ENCODE results near the gene IGBP1. TPM values are rescaled to one million over a fixed set of nuclear protein-coding genes. Genes with fewer than 3 reads are reported as not detected.

Gene IGBP1
- total RNA-seq, 1 donor from 2014 or later: 50.9 TPM

DNA sequence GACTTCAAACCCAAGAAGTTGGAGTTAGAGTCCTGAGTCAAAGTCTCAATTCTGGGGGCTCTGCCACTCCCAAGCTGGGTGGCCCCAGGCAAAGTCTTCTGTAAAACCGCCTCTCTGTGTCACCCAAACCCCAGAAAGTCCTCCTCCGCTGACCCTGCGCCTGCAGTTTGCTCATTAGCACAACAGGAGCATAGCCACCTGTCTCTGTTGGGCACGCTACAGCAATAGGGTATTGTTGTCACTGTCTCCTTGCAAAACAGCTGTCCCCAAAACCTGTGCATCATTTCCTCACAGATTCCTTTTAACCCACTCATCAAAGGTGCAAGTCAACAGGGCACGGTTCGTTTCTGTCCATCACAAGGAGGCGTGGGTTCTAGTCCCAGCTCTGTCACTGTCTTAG lies 36.0 kb downstream of the IGBP1 start:
- no peaks in the 10 kb centered on the region for H3K9me3 ChIP-seq (replicated peaks)
- H3K4me1 ChIP-seq: peaks cover 6% of the 10 kb centered on the region
- H3K27me3 ChIP-seq (ENCODE audit: low read depth): no peaks in the 10 kb centered on the region
- no peak for DNase-seq
- no peak overlapping the region for H3K27ac ChIP-seq (replicated peaks)
- H3K36me3 ChIP-seq: peaks cover 5% of the 10 kb centered on the region
- TF ChIP-seq, protein P1, sequence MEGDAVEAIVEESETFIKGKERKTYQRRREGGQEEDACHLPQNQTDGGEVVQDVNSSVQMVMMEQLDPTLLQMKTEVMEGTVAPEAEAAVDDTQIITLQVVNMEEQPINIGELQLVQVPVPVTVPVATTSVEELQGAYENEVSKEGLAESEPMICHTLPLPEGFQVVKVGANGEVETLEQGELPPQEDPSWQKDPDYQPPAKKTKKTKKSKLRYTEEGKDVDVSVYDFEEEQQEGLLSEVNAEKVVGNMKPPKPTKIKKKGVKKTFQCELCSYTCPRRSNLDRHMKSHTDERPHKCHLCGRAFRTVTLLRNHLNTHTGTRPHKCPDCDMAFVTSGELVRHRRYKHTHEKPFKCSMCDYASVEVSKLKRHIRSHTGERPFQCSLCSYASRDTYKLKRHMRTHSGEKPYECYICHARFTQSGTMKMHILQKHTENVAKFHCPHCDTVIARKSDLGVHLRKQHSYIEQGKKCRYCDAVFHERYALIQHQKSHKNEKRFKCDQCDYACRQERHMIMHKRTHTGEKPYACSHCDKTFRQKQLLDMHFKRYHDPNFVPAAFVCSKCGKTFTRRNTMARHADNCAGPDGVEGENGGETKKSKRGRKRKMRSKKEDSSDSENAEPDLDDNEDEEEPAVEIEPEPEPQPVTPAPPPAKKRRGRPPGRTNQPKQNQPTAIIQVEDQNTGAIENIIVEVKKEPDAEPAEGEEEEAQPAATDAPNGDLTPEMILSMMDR (IDR thresholded peaks at IDR 0.05; ENCODE audit: borderline replicate concordance): no peak
- H3K4me3 ChIP-seq: no peak overlapping the region
- intact Hi-C loops (cut with micrococcal nuclease): no loop called here

DNA sequence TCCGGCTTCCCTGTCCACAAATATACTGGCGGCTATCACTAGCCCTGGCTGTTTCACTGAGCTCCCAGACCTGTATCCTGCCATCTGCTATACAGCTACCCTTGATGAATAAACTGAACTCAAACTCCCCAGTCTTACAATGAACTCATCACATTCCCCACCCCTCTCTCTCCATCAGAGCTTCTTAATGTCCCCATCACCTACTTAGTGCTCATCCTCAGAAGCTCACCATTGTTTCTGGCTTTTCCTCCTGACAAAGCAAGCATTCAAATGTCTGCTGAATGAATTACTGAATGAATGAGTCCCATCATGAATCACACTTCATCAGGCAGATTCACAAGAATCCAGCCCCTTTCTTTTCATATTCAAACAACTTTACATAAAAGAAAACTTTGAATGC lies 38.4 kb downstream of the IGBP1 start:
- no peak for DNase-seq
- Histone ChIP-seq H3K9me3 (replicated peaks) (no peaks in the 10 kb centered on the region), H3K4me1 (peaks cover 6% of the 10 kb centered on the region), H3K4me3 (no peak overlapping the region), H3K36me3 (no peaks in the 10 kb centered on the region), H3K27ac (replicated peaks) (no peak overlapping the region), H3K27me3 (ENCODE audit: low read depth) (no peaks in the 10 kb centered on the region)
- TF ChIP-seq, protein P1 (IDR thresholded peaks at IDR 0.05; ENCODE audit: borderline replicate concordance): no peak
- intact Hi-C loops (cut with micrococcal nuclease): no loop called here

DNA sequence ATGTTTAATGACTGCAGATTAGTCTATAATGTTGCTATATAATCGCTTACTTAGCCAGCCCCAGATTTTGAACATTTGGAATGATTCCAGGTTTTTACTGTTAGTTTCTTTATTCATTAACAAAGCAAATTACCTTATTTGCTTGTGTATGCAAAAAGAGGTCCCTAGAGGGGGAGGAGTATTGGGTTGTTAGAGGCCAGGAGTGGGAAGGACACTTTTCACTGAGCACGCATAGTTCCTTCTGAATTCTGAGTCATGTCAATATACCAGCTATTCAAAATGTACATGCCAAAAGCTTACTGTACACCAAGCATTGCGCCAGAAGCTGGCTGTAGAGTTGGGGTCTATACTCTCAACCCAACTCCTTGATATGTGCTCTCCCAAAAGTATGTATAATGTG lies 39.0 kb downstream of the IGBP1 start:
- no peaks in the 10 kb centered on the region for H3K27me3 ChIP-seq (ENCODE audit: low read depth)
- no peak overlapping the region for H3K27ac ChIP-seq (replicated peaks)
- no peak overlapping the region for H3K4me3 ChIP-seq
- intact Hi-C loops (cut with micrococcal nuclease): no loop called here
- peaks cover 6% of the 10 kb centered on the region for H3K4me1 ChIP-seq
- no peak for DNase-seq
- no peaks in the 10 kb centered on the region for H3K36me3 ChIP-seq
- no peaks in the 10 kb centered on the region for H3K9me3 ChIP-seq (replicated peaks)
- TF ChIP-seq, protein P1 (IDR thresholded peaks at IDR 0.05; ENCODE audit: borderline replicate concordance): no peak

DNA sequence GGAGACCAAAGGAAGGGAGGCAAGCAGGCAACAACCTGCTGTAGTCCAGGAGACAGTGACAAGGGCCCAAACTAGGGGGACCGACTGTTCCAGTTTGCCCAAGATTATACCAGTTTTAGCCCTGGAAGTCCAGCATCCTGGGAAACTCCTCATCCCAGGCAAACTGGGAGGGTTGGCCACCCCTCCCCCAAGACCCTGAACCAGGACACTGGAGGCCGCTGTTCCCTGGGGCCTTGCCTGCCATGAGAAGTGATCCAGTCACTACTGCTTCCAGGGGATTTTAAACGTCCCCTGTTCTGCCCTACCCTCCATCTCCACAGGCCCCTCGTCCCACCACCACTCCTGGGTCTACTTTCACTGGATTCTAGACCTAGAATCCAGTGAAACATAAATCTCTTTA lies 39.7 kb downstream of the IGBP1 start:
- H3K27me3 ChIP-seq (ENCODE audit: low read depth): no peaks in the 10 kb centered on the region
- H3K9me3 ChIP-seq (replicated peaks): no peaks in the 10 kb centered on the region
- H3K36me3 ChIP-seq: no peaks in the 10 kb centered on the region
- intact Hi-C loops (cut with micrococcal nuclease): no loop called here
- TF ChIP-seq, protein P1 (IDR thresholded peaks at IDR 0.05; ENCODE audit: borderline replicate concordance): no peak
- no peak for DNase-seq
- H3K4me1 ChIP-seq: peaks cover 5% of the 10 kb centered on the region
- H3K4me3 ChIP-seq: no peak overlapping the region
- H3K27ac ChIP-seq (replicated peaks): no peak overlapping the region

DNA sequence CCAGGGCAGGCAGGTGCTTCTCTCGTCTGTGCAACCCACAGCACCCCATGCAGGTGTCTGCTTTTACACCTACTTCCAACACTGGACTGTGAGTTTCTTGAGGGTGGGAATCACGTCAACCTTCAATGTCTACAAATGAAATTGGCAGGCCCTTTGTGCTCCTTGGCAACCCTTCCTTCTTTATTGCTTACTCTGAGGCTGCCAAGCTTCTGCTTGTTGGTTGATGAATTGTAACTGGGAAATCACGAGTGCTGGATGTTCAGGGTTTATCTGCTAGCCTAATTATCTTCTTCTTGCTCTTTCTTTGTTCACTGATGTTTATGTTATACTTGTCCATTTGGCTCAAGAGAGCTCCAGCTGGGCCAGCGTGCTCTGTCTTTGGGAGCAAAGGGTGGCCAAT lies 41.5 kb downstream of the IGBP1 start:
- Histone ChIP-seq H3K27me3 (ENCODE audit: low read depth) (no peaks in the 10 kb centered on the region), H3K4me3 (no peak overlapping the region), H3K27ac (replicated peaks) (no peak overlapping the region), H3K9me3 (replicated peaks) (no peaks in the 10 kb centered on the region), H3K4me1 (no peaks in the 10 kb centered on the region), H3K36me3 (no peaks in the 10 kb centered on the region)
- DNase-seq: no peak
- intact Hi-C loops (cut with micrococcal nuclease): no loop called here
- TF ChIP-seq, protein P1 (IDR thresholded peaks at IDR 0.05; ENCODE audit: borderline replicate concordance): no peak

DNA sequence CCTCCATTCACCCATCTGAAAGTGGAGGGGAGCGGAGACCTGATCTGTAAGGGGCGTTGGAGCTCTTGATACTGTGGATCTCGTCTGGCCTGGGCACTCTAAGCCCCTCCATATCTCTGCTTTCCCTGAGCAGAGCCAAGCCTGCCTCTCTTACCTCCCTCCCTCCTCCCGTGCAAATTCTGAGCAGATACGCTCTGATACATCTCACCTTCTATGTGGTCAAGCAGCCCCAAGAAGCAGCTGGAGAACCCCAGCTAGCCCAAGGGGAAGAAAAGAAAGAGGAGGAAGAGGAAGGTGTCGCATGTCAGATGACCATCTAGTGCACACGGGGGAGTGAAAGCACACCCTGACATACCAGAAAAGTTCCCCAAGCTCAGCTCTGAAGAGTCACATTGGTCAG lies 42.1 kb downstream of the IGBP1 start:
- no peaks in the 10 kb centered on the region for H3K27me3 ChIP-seq (ENCODE audit: low read depth)
- H3K9me3 ChIP-seq (replicated peaks): no peaks in the 10 kb centered on the region
- no peak for DNase-seq
- TF ChIP-seq, protein P1 (IDR thresholded peaks at IDR 0.05; ENCODE audit: borderline replicate concordance): no peak
- intact Hi-C loops (cut with micrococcal nuclease): no loop called here
- H3K4me3 ChIP-seq: no peak overlapping the region
- no peak overlapping the region for H3K27ac ChIP-seq (replicated peaks)
- no peaks in the 10 kb centered on the region for H3K36me3 ChIP-seq
- no peaks in the 10 kb centered on the region for H3K4me1 ChIP-seq

Measured in left ventricle myocardium inferior (tissue), 1 donor.